K562 (cell line): ENCODE measurements around the gene COL11A2. TPM values are rescaled to one million over a fixed set of nuclear protein-coding genes. Genes with fewer than 3 reads are reported as not detected.

Source experiments
- JUND ChIP-seq, 2 experiments: IDR thresholded peaks; 2 replicates in 1 of 2; 3 replicates in 1 of 2; pipeline ENCODE4 v1.6.1; 2011; ENCODE audit warnings: borderline replicate concordance in 2 of 2, low read depth in 2 of 2, low read length in 2 of 2, improper control_type of control experiment in 1 of 2, missing biosample characterization in 1 of 2, missing genetic modification characterization in 1 of 2, missing genetic modification reagents in 1 of 2
- KLF13 ChIP-seq: fragments of 450-650 bp; IDR thresholded peaks from 2 replicates; pipeline ENCODE4 v1.6.1; 2016; ENCODE audit warnings: missing genetic modification characterization, low read depth, mild to moderate bottlenecking, missing compliant biosample characterization, moderate library complexity, borderline replicate concordance
- SIN3A ChIP-seq, 2 experiments: fragments of 150-350 bp in 1 of 2; IDR thresholded peaks; 2 replicates each; pipeline ENCODE4 v1.6.1; 2011 to 2016; ENCODE audit warnings: borderline replicate concordance in 2 of 2, low read depth in 2 of 2, low read length in 2 of 2, mild to moderate bottlenecking in 2 of 2, moderate library complexity in 2 of 2; ENCODE audit not compliant: control insufficient read depth in 1 of 2
- polyA plus RNA-seq, 8 experiments: library from polyadenylated mRNA; depleted of rRNA in 4 of 8; stranded (reverse) in 5 of 8; unstranded in 3 of 8; fragments of >200 nt; fragmentation: Nextera tagmentation in 2 of 8; fragmentation: Illumina TruSeq in 1 of 8; extraction: Ambion mirVana in 2 of 8; extraction: Trizol in 1 of 8; gene quantifications; 2 replicates each; pipeline versions ENCODE4 v1.2.1 to v1.2.3, GENCODE V29; 2011 to 2014; ENCODE audit warnings: inconsistent platforms in 1 of 8, missing spikeins in 1 of 8
- total RNA-seq, 7 experiments: library from RNA; depleted of rRNA in 6 of 7; stranded (reverse); fragments of >200 nt in 6 of 7; fragmentation: Illumina TruSeq in 2 of 7; extraction: Trizol in 2 of 7; gene quantifications; 2 replicates each; pipeline versions ENCODE4 v1.2.1 to v1.2.3, GENCODE V29; 2011 to 2021; ENCODE audit warnings: low replicate concordance in 1 of 7
- TF ChIP-seq, protein P1 (sequence below): fragments of 450-650 bp; IDR thresholded peaks from 2 replicates; pipeline ENCODE4 v1.6.1; 2018; ENCODE audit not compliant: partially characterized antibody
- TF ChIP-seq, protein P2 (sequence below), 2 experiments: fragments of 450-650 bp; formaldehyde crosslinking in 1 of 2; IDR thresholded peaks; 2 replicates each; pipeline versions ENCODE4 v1.4.0 to v1.6.1; 2014 to 2020; ENCODE audit warnings: mild to moderate bottlenecking in 2 of 2, borderline replicate concordance in 1 of 2, low read depth in 1 of 2
- TF ChIP-seq, protein P3 (sequence below): conservative IDR thresholded peaks from 2 replicates; pipeline ENCODE4 v1.6.1; 2011; ENCODE audit warnings: low read depth, mild to moderate bottlenecking, low read length; ENCODE audit not compliant: control insufficient read depth
- TF ChIP-seq, protein P4 (sequence below): sonication (generic); formaldehyde crosslinking; IDR thresholded peaks from 2 replicates; pipeline ENCODE4 v1.8.0; 2022; ENCODE audit warnings: mild to moderate bottlenecking, missing genetic modification reagents, borderline replicate concordance

Gene COL11A2
- total and polyA plus RNA-seq, 9 of the 15 experiments (the other 6 are each of a cell fraction or from before 2014, with no cell fraction given), result 0.04 to 0.35 (median 0.09) TPM; not detected in 1

DNA sequence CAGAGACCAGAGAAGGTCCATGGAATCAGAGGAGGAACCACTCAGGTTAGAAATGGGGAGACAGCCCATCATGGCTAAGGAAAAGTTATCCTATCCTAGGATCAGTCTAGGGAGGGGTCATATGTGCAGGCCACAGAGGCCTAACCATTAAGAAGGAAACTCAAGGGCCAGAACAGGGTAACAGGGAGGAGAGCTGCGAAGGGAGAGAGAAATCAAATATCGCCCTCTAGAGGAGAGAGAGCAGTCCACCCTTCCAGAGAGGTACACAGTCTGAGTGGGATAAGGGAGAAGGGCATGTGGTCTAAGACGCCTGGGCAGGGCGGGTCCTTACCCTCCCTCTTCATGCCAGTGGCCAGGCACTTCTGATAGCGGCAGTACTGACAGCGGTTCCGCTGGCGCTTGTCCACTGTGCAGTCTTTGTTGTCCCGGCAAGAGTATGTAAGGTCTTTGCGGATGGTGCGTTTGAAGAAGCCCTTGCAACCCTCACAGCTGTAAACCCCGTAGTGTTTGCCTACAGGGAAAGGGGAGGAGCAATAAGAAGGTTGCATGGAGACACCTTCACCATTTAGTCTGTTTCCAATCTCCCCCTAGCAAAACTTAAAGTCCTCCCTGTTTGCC lies 5.3 kb upstream of the COL11A2 start (continued):
- TF ChIP-seq, protein P1, sequence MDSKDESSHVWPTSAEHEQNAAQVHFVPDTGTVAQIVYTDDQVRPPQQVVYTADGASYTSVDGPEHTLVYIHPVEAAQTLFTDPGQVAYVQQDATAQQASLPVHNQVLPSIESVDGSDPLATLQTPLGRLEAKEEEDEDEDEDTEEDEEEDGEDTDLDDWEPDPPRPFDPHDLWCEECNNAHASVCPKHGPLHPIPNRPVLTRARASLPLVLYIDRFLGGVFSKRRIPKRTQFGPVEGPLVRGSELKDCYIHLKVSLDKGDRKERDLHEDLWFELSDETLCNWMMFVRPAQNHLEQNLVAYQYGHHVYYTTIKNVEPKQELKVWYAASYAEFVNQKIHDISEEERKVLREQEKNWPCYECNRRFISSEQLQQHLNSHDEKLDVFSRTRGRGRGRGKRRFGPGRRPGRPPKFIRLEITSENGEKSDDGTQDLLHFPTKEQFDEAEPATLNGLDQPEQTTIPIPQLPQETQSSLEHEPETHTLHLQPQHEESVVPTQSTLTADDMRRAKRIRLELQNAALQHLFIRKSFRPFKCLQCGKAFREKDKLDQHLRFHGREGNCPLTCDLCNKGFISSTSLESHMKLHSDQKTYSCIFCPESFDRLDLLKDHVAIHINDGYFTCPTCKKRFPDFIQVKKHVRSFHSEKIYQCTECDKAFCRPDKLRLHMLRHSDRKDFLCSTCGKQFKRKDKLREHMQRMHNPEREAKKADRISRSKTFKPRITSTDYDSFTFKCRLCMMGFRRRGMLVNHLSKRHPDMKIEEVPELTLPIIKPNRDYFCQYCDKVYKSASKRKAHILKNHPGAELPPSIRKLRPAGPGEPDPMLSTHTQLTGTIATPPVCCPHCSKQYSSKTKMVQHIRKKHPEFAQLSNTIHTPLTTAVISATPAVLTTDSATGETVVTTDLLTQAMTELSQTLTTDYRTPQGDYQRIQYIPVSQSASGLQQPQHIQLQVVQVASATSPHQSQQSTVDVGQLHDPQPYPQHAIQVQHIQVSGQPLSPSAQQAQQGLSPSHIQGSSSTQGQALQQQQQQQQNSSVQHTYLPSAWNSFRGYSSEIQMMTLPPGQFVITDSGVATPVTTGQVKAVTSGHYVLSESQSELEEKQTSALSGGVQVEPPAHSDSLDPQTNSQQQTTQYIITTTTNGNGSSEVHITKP, result peak; percentile 44
- TF ChIP-seq JUND (IDR thresholded peaks at IDR 0.05; ENCODE audit: borderline replicate concordance, low read depth, low read length) (peak; percentile 28; the same call in 1 of the 2 replicates), JUND (tag; IDR thresholded peaks at IDR 0.05; ENCODE audit: borderline replicate concordance, low read depth, low read length) (no peak; the same call in 2 of the 3 replicates), SIN3A (IDR thresholded peaks at IDR 0.05; ENCODE audit: borderline replicate concordance in 2 of 2, control insufficient read depth in 1 of 2, low read depth in 2 of 2, low read length in 2 of 2) (0 out of 4 replicates have a peak, but pooled peaks of 1 of the 2 experiments have one; percentile 58), KLF13 (tag) (peak; percentile 15; the same call in 1 of the 2 replicates)
- TF ChIP-seq, protein P2, sequence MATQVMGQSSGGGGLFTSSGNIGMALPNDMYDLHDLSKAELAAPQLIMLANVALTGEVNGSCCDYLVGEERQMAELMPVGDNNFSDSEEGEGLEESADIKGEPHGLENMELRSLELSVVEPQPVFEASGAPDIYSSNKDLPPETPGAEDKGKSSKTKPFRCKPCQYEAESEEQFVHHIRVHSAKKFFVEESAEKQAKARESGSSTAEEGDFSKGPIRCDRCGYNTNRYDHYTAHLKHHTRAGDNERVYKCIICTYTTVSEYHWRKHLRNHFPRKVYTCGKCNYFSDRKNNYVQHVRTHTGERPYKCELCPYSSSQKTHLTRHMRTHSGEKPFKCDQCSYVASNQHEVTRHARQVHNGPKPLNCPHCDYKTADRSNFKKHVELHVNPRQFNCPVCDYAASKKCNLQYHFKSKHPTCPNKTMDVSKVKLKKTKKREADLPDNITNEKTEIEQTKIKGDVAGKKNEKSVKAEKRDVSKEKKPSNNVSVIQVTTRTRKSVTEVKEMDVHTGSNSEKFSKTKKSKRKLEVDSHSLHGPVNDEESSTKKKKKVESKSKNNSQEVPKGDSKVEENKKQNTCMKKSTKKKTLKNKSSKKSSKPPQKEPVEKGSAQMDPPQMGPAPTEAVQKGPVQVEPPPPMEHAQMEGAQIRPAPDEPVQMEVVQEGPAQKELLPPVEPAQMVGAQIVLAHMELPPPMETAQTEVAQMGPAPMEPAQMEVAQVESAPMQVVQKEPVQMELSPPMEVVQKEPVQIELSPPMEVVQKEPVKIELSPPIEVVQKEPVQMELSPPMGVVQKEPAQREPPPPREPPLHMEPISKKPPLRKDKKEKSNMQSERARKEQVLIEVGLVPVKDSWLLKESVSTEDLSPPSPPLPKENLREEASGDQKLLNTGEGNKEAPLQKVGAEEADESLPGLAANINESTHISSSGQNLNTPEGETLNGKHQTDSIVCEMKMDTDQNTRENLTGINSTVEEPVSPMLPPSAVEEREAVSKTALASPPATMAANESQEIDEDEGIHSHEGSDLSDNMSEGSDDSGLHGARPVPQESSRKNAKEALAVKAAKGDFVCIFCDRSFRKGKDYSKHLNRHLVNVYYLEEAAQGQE (IDR thresholded peaks at IDR 0.05; ENCODE audit: borderline replicate concordance), result peak; percentile 50; the same call in 1 of the 2 replicates
- TF ChIP-seq, protein P2 (CRISPR knock-in tag; IDR thresholded peaks at IDR 0.05; ENCODE audit: low read depth), result no peak
- TF ChIP-seq, protein P3, sequence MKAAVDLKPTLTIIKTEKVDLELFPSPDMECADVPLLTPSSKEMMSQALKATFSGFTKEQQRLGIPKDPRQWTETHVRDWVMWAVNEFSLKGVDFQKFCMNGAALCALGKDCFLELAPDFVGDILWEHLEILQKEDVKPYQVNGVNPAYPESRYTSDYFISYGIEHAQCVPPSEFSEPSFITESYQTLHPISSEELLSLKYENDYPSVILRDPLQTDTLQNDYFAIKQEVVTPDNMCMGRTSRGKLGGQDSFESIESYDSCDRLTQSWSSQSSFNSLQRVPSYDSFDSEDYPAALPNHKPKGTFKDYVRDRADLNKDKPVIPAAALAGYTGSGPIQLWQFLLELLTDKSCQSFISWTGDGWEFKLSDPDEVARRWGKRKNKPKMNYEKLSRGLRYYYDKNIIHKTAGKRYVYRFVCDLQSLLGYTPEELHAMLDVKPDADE, result peak; percentile 45; the same call in 1 of the 2 replicates
- TF ChIP-seq, protein P4, sequence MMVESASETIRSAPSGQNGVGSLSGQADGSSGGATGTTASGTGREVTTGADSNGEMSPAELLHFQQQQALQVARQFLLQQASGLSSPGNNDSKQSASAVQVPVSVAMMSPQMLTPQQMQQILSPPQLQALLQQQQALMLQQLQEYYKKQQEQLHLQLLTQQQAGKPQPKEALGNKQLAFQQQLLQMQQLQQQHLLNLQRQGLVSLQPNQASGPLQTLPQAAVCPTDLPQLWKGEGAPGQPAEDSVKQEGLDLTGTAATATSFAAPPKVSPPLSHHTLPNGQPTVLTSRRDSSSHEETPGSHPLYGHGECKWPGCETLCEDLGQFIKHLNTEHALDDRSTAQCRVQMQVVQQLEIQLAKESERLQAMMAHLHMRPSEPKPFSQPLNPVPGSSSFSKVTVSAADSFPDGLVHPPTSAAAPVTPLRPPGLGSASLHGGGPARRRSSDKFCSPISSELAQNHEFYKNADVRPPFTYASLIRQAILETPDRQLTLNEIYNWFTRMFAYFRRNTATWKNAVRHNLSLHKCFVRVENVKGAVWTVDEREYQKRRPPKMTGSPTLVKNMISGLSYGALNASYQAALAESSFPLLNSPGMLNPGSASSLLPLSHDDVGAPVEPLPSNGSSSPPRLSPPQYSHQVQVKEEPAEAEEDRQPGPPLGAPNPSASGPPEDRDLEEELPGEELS (CRISPR knock-in tag), result peak; percentile 56; the same call in 1 of the 2 replicates
